ENCODE measurements around the gene CS.

GRCh38 chr12:56280849-56281248 is 19.3 kb downstream of the CS start:
- no peak for TF ChIP-seq CTCF (IDR thresholded peaks at IDR 0.05)
- TF ChIP-seq RFX5 (IDR thresholded peaks at IDR 0.05; ENCODE audit: low read length): no peak
- no peak for TF ChIP-seq FOXJ3 (CRISPR knock-in tag; IDR thresholded peaks at IDR 0.05)
- TF ChIP-seq CHD2 (IDR thresholded peaks at IDR 0.05; ENCODE audit: low read length, partially characterized antibody): no peak
- no peak for TF ChIP-seq PBX3 (IDR thresholded peaks at IDR 0.05)
- TF ChIP-seq ZBTB33 (IDR thresholded peaks at IDR 0.05; ENCODE audit: borderline replicate concordance, low read depth): no peak
- no peak for TF ChIP-seq REST (IDR thresholded peaks at IDR 0.05; ENCODE audit: low read depth, low read length)
- TF ChIP-seq GATA2 (CRISPR knock-in tag; IDR thresholded peaks at IDR 0.05): no peak
- no peak for TF ChIP-seq USF1 (IDR thresholded peaks at IDR 0.05; ENCODE audit: borderline replicate concordance, low read depth)
- no peak for TF ChIP-seq MAX (IDR thresholded peaks at IDR 0.05; ENCODE audit: low read depth)
- TF ChIP-seq GABPA (IDR thresholded peaks at IDR 0.05; ENCODE audit: low read depth): no peak

Data from SK-N-SH (cell line).